ENCODE measurements around the gene LGSN. TPM values are rescaled to one million over a fixed set of nuclear protein-coding genes. Genes with fewer than 3 reads are reported as not detected.

Gene LGSN
- total and polyA plus RNA-seq, 4 donors: 0.03 to 0.33 (median 0.22) TPM

DNA sequence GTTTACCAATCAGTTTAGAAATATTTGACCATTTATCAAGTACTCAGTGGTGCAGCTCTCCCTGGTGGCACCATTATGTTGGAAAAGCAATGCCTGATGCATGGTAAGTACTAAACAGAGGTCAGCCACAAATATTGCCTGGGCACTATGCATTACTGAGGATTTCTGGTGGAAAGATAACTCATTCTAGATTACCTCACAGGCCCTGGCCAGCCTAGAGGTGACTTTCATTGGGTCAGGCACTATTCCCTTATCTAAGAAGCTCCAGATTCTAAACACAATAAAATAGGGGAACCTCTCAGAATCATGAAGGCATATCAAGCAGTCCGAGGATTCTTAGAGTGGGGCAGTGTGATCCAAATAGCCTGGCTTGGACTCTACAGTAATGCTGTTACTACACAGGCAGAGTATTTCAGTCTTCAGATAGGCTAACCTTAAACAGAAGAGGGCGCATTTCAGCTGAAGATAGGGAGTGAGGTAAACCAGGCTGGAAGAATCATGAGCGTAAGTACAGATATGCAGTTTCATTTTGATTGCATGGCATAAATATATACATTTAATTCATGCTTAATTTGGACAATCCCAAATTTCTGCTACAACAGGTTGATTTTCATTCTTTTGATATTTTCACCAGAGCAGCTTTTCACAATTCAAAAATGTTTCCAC, 12.1 kb downstream of the LGSN start:
- Histone ChIP-seq H3K9me3 (ENCODE audit: control insufficient read depth in 4 of 4, low read length in 3 of 4) (no peaks in the 10 kb centered on the region), H3K4me3 (ENCODE audit: low read depth in 1 of 3, low read length in 3 of 3) (no peak overlapping the region), H3K27me3 (ENCODE audit: control insufficient read depth in 4 of 4, insufficient read depth in 4 of 4, low read length in 3 of 4) (no peaks in the 10 kb centered on the region), H3K36me3 (ENCODE audit: control insufficient read depth in 4 of 4, insufficient read depth in 3 of 4, low read depth in 1 of 4, low read length in 3 of 4) (no peaks in the 10 kb centered on the region), H3K4me1 (ENCODE audit: control insufficient read depth in 4 of 4, insufficient read depth in 4 of 4, low read length in 3 of 4) (no peaks in the 10 kb centered on the region), H3K27ac (ENCODE audit: low read depth in 1 of 2, low read length in 2 of 2) (no peak overlapping the region), H3K9ac (ENCODE audit: low read depth in 1 of 2, low read length in 2 of 2) (no peak overlapping the region)
- 85% methylated on average over 3 of the region's 3 CpGs for WGBS
- no peak for DNase-seq (ENCODE audit: low spot score)
- TF ChIP-seq RAD21 (IDR thresholded peaks at IDR 0.05) (peak; percentile 40 to 69), FOXA2 (IDR thresholded peaks at IDR 0.05) (no peak), NR2F2 (IDR thresholded peaks at IDR 0.05) (no peak), HNF4G (IDR thresholded peaks at IDR 0.05) (no peak)

DNA sequence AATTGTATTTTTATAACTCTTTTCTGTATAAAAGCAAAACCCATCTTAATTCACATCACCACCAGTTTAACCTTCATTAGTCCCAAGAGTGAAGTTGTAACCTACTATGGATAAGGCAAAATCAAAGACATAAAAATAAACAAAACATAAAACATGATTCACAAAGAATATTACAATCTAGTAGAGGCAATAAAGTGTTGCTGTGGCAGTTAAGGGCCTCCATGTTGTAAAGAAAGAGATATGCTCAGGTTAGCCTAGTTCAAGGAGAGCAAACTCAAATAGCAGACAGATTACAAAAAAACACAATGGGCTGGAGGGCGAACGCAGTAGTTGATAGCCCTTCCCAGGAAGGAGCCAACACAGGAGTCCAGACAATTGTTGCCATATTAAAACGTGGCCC, 13.4 kb downstream of the LGSN start:
- no peaks in the 10 kb centered on the region for H3K27me3 ChIP-seq (ENCODE audit: control insufficient read depth in 4 of 4, insufficient read depth in 4 of 4, low read length in 3 of 4)
- no peak for TF ChIP-seq NR2F2 (IDR thresholded peaks at IDR 0.05)
- no peak for TF ChIP-seq RXRA (IDR thresholded peaks at IDR 0.05)
- TF ChIP-seq, protein P1, sequence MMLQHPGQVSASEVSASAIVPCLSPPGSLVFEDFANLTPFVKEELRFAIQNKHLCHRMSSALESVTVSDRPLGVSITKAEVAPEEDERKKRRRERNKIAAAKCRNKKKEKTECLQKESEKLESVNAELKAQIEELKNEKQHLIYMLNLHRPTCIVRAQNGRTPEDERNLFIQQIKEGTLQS (IDR thresholded peaks at IDR 0.05): no peak
- no peak for TF ChIP-seq SP1 (IDR thresholded peaks at IDR 0.05)
- TF ChIP-seq GABPA (IDR thresholded peaks at IDR 0.05 in 1 of 2, conservative IDR thresholded peaks at IDR 0.05 in 1 of 2): no peak
- TF ChIP-seq, protein P2, sequence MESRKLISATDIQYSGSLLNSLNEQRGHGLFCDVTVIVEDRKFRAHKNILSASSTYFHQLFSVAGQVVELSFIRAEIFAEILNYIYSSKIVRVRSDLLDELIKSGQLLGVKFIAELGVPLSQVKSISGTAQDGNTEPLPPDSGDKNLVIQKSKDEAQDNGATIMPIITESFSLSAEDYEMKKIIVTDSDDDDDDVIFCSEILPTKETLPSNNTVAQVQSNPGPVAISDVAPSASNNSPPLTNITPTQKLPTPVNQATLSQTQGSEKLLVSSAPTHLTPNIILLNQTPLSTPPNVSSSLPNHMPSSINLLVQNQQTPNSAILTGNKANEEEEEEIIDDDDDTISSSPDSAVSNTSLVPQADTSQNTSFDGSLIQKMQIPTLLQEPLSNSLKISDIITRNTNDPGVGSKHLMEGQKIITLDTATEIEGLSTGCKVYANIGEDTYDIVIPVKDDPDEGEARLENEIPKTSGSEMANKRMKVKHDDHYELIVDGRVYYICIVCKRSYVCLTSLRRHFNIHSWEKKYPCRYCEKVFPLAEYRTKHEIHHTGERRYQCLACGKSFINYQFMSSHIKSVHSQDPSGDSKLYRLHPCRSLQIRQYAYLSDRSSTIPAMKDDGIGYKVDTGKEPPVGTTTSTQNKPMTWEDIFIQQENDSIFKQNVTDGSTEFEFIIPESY (IDR thresholded peaks at IDR 0.05): no peak
- H3K27ac ChIP-seq (ENCODE audit: low read depth in 1 of 2, low read length in 2 of 2): no peak overlapping the region

DNA sequence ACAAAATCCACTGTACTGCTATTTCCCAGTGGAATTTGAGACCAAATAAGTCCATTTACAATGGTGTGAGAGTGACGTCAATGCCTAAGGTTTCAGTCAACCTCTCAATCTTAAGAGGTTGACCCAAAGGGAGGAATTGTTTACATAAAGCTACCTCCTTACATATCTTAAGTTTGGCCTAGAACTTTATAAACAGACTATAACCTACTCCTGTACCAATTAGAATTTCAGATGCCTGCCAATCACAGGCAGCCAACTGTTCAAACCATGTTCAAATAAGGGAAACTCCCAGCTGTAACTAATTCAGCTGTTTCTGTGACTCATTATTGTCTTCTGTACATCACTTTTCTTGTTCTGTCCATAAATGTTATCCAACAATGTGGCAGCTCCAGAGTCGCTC, 14.5 kb downstream of the LGSN start:
- Histone ChIP-seq H3K4me1 (ENCODE audit: control insufficient read depth in 4 of 4, insufficient read depth in 4 of 4, low read length in 3 of 4) (no peaks in the 10 kb centered on the region), H3K9ac (ENCODE audit: low read depth in 1 of 2, low read length in 2 of 2) (no peak overlapping the region), H3K9me3 (ENCODE audit: control insufficient read depth in 4 of 4, low read length in 3 of 4) (no peaks in the 10 kb centered on the region), H3K4me3 (ENCODE audit: low read depth in 1 of 3, low read length in 3 of 3) (no peak overlapping the region), H3K27me3 (ENCODE audit: control insufficient read depth in 4 of 4, insufficient read depth in 4 of 4, low read length in 3 of 4) (no peaks in the 10 kb centered on the region), H3K36me3 (ENCODE audit: control insufficient read depth in 4 of 4, insufficient read depth in 3 of 4, low read depth in 1 of 4, low read length in 3 of 4) (no peaks in the 10 kb centered on the region), H3K27ac (ENCODE audit: low read depth in 1 of 2, low read length in 2 of 2) (no peak overlapping the region)
- TF ChIP-seq HNF4G (IDR thresholded peaks at IDR 0.05) (no peak), JUND (IDR thresholded peaks at IDR 0.05) (no peak), FOXA2 (IDR thresholded peaks at IDR 0.05) (no peak), TAF1 (conservative IDR thresholded peaks at IDR 0.05) (no peak)
- TF ChIP-seq, protein P3, sequence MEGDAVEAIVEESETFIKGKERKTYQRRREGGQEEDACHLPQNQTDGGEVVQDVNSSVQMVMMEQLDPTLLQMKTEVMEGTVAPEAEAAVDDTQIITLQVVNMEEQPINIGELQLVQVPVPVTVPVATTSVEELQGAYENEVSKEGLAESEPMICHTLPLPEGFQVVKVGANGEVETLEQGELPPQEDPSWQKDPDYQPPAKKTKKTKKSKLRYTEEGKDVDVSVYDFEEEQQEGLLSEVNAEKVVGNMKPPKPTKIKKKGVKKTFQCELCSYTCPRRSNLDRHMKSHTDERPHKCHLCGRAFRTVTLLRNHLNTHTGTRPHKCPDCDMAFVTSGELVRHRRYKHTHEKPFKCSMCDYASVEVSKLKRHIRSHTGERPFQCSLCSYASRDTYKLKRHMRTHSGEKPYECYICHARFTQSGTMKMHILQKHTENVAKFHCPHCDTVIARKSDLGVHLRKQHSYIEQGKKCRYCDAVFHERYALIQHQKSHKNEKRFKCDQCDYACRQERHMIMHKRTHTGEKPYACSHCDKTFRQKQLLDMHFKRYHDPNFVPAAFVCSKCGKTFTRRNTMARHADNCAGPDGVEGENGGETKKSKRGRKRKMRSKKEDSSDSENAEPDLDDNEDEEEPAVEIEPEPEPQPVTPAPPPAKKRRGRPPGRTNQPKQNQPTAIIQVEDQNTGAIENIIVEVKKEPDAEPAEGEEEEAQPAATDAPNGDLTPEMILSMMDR (IDR thresholded peaks at IDR 0.05; ENCODE audit: low read depth, low read length, missing input control): no peak
- TF ChIP-seq, protein P2 (IDR thresholded peaks at IDR 0.05): no peak
- DNase-seq (ENCODE audit: low spot score): no peak
- 77% methylated on average over 2 of the region's 2 CpGs for WGBS

More for the DNA sequence above, 13.4 kb downstream of the LGSN start:
- Histone ChIP-seq H3K9me3 (ENCODE audit: control insufficient read depth in 4 of 4, low read length in 3 of 4) (no peaks in the 10 kb centered on the region), H3K36me3 (ENCODE audit: control insufficient read depth in 4 of 4, insufficient read depth in 3 of 4, low read depth in 1 of 4, low read length in 3 of 4) (no peaks in the 10 kb centered on the region), H3K9ac (ENCODE audit: low read depth in 1 of 2, low read length in 2 of 2) (no peak overlapping the region), H3K4me1 (ENCODE audit: control insufficient read depth in 4 of 4, insufficient read depth in 4 of 4, low read length in 3 of 4) (no peaks in the 10 kb centered on the region), H3K4me3 (ENCODE audit: low read depth in 1 of 3, low read length in 3 of 3) (no peak overlapping the region)
- DNase-seq (ENCODE audit: low spot score): no peak
- 90% methylated on average over 3 of the region's 3 CpGs for WGBS
